ENCODE results near the gene ZNF182. TPM values are rescaled to one million over a fixed set of nuclear protein-coding genes. Genes with fewer than 3 reads are reported as not detected.
A peak's percentile ranks its signal among the peaks of the same experiment; 100 is the strongest.
"Not testable (repeated sequence)": the region's sequence is repeated elsewhere in the genome, so short reads cannot be mapped to it uniquely, and the experiment has no call there.

Gene ZNF182
- polyA plus RNA-seq, 1 experiment, result 3.6 TPM

- no peak for TF ChIP-seq CTCF (IDR thresholded peaks at IDR 0.05; ENCODE audit: low read depth, low read length)
- no peak overlapping the region for H3K27ac ChIP-seq (ENCODE audit: low read depth, low read length)
- no peak for DNase-seq (ENCODE audit: low read depth, low spot score)
These were observed 11.8 kb downstream of the ZNF182 start for GRCh38 chrX:47992095-47992380.

GRCh38 chrX:47991263-47992094, 12.3 kb downstream of the ZNF182 start:
- POLR2A ChIA-PET, result no interaction called here
- no peak for TF ChIP-seq CTCF (IDR thresholded peaks at IDR 0.05; ENCODE audit: low read depth, low read length)
- H3K9me3 ChIP-seq (ENCODE audit: control insufficient read depth, insufficient read depth, low read length), result peaks cover 6% of the 10 kb centered on the region; the same call in 1 of the 2 replicates
- CTCF ChIA-PET, result no interaction called here
- H3K4me3 ChIP-seq (ENCODE audit: low read depth, low read length), result no peak overlapping the region
- H3K27ac ChIP-seq (ENCODE audit: low read depth, low read length), result peak overlapping the region; percentile 52
- DNase-seq (ENCODE audit: low read depth, low spot score), result no peak
- no peaks in the 10 kb centered on the region for H3K27me3 ChIP-seq (ENCODE audit: control insufficient read depth, insufficient read depth, low read length)

More at GRCh38 chrX:47992095-47992380, 11.8 kb downstream of the ZNF182 start:
- POLR2A ChIA-PET, result no interaction called here
- Histone ChIP-seq H3K27me3 (ENCODE audit: control insufficient read depth, insufficient read depth, low read length) (no peaks in the 10 kb centered on the region), H3K9me3 (ENCODE audit: control insufficient read depth, insufficient read depth, low read length) (peaks cover 3% of the 10 kb centered on the region; the same call in 1 of the 2 replicates), H3K4me3 (ENCODE audit: low read depth, low read length) (no peak overlapping the region)
- CTCF ChIA-PET, result no interaction called here

- no peak for TF ChIP-seq CTCF (IDR thresholded peaks at IDR 0.05; ENCODE audit: low read depth, low read length)
- ChIA-PET POLR2A (no interaction called here), CTCF (no interaction called here)
- H3K9me3 ChIP-seq (ENCODE audit: control insufficient read depth, insufficient read depth, low read length), result peaks cover 33% of the 10 kb centered on the region; the same call in 1 of the 2 replicates
- no peak for DNase-seq (ENCODE audit: low read depth, low spot score)
- no peak overlapping the region for H3K27ac ChIP-seq (ENCODE audit: low read depth, low read length)
- no peaks in the 10 kb centered on the region for H3K27me3 ChIP-seq (ENCODE audit: control insufficient read depth, insufficient read depth, low read length)
- H3K4me3 ChIP-seq (ENCODE audit: low read depth, low read length), result no peak overlapping the region
These were observed 27.3 kb downstream of the ZNF182 start for GRCh38 chrX:47976254-47977151.

- CTCF ChIA-PET, result no interaction called here
- DNase-seq (ENCODE audit: low read depth, low spot score), result no peak
- H3K4me3 ChIP-seq (ENCODE audit: low read depth, low read length), result no peak overlapping the region
- H3K27me3 ChIP-seq (ENCODE audit: control insufficient read depth, insufficient read depth, low read length), result no peaks in the 10 kb centered on the region
- no peak overlapping the region for H3K27ac ChIP-seq (ENCODE audit: low read depth, low read length)
- peaks cover 30% of the 10 kb centered on the region; the same call in 1 of the 2 replicates for H3K9me3 ChIP-seq (ENCODE audit: control insufficient read depth, insufficient read depth, low read length)
- no peak for TF ChIP-seq CTCF (IDR thresholded peaks at IDR 0.05; ENCODE audit: low read depth, low read length)
- POLR2A ChIA-PET, result no interaction called here
These were observed 30.6 kb downstream of the ZNF182 start for GRCh38 chrX:47973235-47973634.

- H3K27ac ChIP-seq (ENCODE audit: low read depth, low read length); H3K9me3 ChIP-seq (ENCODE audit: control insufficient read depth, insufficient read depth, low read length); H3K27me3 ChIP-seq (ENCODE audit: control insufficient read depth, insufficient read depth, low read length); DNase-seq (ENCODE audit: low read depth, low spot score); POLR2A ChIA-PET; CTCF ChIA-PET; H3K4me3 ChIP-seq (ENCODE audit: low read depth, low read length): not testable (repeated sequence)
These were observed 38.3 kb downstream of the ZNF182 start for GRCh38 chrX:47965526-47965925.

- POLR2A ChIA-PET; H3K27me3 ChIP-seq (ENCODE audit: control insufficient read depth, insufficient read depth, low read length); H3K9me3 ChIP-seq (ENCODE audit: control insufficient read depth, insufficient read depth, low read length); CTCF ChIA-PET; DNase-seq (ENCODE audit: low read depth, low spot score); H3K27ac ChIP-seq (ENCODE audit: low read depth, low read length); H3K4me3 ChIP-seq (ENCODE audit: low read depth, low read length): not testable (repeated sequence)
These were observed 42.0 kb downstream of the ZNF182 start for GRCh38 chrX:47961830-47962229.

Measured in AG04450 (cell line).